Nephron progenitor cell (in vitro differentiated cells): ENCODE data around the gene SYNGAP1.
A peak's percentile ranks its signal among the peaks of the same experiment; 100 is the strongest.

Source experiments
- DNase-seq: peaks from one replicate; pipeline ENCODE4 v3.0.0; 2021
- H3K27ac Mint-ChIP-seq: 2 replicates; pipeline ENCODE4 v1.8.0; 2021; ENCODE audit warnings: mild to moderate bottlenecking, moderate library complexity, mixed read lengths
- H3K27me3 Mint-ChIP-seq: 2 replicates; pipeline ENCODE4 v1.8.0; 2021; ENCODE audit warnings: mild to moderate bottlenecking, low read depth, mixed read lengths; ENCODE audit not compliant: poor library complexity
- H3K36me3 Mint-ChIP-seq: 2 replicates; pipeline ENCODE4 v1.8.0; 2021; ENCODE audit warnings: low read depth, mixed read lengths
- H3K4me1 Mint-ChIP-seq: 2 replicates; pipeline ENCODE4 v1.8.0; 2021; ENCODE audit warnings: mixed read lengths
- H3K4me3 Mint-ChIP-seq: 2 replicates; pipeline ENCODE4 v1.8.0; 2021; ENCODE audit warnings: mild to moderate bottlenecking, moderate library complexity, mixed read lengths
- H3K9me3 Mint-ChIP-seq: 2 replicates; pipeline ENCODE4 v1.8.0; 2021; ENCODE audit warnings: mild to moderate bottlenecking, moderate library complexity, mixed read lengths
- TF ChIP-seq, protein P1 (sequence below): fragments of 200-600 bp; sonication (generic); IDR thresholded peaks from 2 replicates; pipeline ENCODE4 v1.5.0; 2021; ENCODE audit warnings: antibody characterized with exemption

SYNGAP1 gene

DNA sequence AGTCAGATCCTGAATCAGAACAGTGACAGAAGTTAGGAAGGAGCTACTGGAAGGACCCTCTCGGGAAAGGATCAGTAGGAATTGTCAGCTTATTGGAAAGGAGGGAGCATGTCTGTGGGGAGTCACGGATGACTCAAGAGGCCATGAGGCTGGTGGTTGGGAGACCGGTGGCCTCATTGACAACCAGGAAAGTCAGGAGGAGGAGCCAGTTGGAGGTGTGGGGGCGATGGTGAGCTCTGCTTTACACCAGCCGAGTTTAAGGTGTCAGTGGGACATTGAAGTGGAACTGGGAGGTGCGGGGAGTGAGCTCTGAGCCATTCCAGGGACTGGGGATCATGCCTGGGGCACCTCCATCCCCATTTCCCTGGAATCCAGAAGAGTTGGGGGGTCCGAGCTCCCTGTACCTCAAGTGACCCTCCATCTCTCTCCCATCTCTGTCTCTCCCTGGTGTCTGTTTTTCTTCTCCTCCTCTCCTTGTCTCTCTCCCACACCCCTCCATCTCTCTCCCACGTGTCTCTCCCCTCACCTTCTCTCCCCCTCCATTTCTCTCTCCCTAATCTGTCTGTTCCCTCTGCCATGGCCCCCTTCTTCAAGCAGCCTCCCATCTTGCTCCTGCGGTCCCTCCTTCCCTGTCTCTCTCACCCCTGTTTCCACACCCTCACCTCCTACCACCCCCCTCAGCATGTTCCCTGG lies 20.2 kb downstream of the SYNGAP1 start:
- peaks cover 6% of the 10 kb centered on the region for H3K4me1 Mint-ChIP-seq
- peaks cover 76% of the 10 kb centered on the region for H3K36me3 Mint-ChIP-seq
- H3K27me3 Mint-ChIP-seq: peaks cover 3% of the 10 kb centered on the region
- no peak overlapping the region for H3K4me3 Mint-ChIP-seq
- no peak for DNase-seq
- no peaks in the 10 kb centered on the region for H3K9me3 Mint-ChIP-seq
- peak overlapping the region; percentile 91 for H3K27ac Mint-ChIP-seq
- TF ChIP-seq, protein P1, sequence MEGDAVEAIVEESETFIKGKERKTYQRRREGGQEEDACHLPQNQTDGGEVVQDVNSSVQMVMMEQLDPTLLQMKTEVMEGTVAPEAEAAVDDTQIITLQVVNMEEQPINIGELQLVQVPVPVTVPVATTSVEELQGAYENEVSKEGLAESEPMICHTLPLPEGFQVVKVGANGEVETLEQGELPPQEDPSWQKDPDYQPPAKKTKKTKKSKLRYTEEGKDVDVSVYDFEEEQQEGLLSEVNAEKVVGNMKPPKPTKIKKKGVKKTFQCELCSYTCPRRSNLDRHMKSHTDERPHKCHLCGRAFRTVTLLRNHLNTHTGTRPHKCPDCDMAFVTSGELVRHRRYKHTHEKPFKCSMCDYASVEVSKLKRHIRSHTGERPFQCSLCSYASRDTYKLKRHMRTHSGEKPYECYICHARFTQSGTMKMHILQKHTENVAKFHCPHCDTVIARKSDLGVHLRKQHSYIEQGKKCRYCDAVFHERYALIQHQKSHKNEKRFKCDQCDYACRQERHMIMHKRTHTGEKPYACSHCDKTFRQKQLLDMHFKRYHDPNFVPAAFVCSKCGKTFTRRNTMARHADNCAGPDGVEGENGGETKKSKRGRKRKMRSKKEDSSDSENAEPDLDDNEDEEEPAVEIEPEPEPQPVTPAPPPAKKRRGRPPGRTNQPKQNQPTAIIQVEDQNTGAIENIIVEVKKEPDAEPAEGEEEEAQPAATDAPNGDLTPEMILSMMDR: no peak

GRCh38 chr6:33440649-33441309 lies 20.9 kb downstream of the SYNGAP1 start:
- no peak for DNase-seq
- no peak overlapping the region for H3K4me3 Mint-ChIP-seq
- H3K4me1 Mint-ChIP-seq: no peaks in the 10 kb centered on the region
- H3K27ac Mint-ChIP-seq: peak overlapping the region; percentile 61
- peaks cover 72% of the 10 kb centered on the region for H3K36me3 Mint-ChIP-seq
- H3K9me3 Mint-ChIP-seq: no peaks in the 10 kb centered on the region
- TF ChIP-seq, protein P1: no peak
- H3K27me3 Mint-ChIP-seq: peaks cover 3% of the 10 kb centered on the region

DNA sequence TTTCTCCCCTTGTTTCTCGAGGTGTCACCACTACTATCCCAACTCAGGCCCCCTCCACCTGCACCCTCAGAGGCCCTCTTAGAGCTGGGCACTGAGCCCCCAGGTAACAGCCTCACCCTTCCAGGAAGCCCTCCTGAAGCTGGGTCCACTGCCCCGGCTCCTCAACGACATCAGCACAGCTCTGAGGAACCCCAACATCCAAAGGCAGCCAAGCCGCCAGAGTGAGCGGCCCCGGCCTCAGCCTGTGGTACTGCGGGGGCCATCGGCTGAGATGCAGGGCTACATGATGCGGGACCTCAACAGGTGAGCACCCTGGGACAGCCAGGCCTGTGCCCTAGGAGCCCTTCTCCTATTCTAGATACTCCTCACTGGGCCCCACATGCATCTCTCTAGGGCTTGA lies 21.6 kb downstream of the SYNGAP1 start:
- TF ChIP-seq, protein P1: no peak
- DNase-seq: no peak
- H3K27ac Mint-ChIP-seq: no peak overlapping the region
- H3K27me3 Mint-ChIP-seq: peaks cover 3% of the 10 kb centered on the region
- no peaks in the 10 kb centered on the region for H3K9me3 Mint-ChIP-seq
- H3K4me1 Mint-ChIP-seq: no peaks in the 10 kb centered on the region
- no peak overlapping the region for H3K4me3 Mint-ChIP-seq
- H3K36me3 Mint-ChIP-seq: peaks cover 71% of the 10 kb centered on the region

- Mint-ChIP-seq H3K4me1 (no peaks in the 10 kb centered on the region), H3K9me3 (no peaks in the 10 kb centered on the region), H3K27ac (peak overlapping the region; percentile 10), H3K4me3 (no peak overlapping the region), H3K36me3 (peaks cover 71% of the 10 kb centered on the region), H3K27me3 (peaks cover 3% of the 10 kb centered on the region)
- TF ChIP-seq, protein P1: no peak
- DNase-seq: no peak
Measured at GRCh38 chr6:33442283-33442682, 22.4 kb downstream of the SYNGAP1 start.

DNA sequence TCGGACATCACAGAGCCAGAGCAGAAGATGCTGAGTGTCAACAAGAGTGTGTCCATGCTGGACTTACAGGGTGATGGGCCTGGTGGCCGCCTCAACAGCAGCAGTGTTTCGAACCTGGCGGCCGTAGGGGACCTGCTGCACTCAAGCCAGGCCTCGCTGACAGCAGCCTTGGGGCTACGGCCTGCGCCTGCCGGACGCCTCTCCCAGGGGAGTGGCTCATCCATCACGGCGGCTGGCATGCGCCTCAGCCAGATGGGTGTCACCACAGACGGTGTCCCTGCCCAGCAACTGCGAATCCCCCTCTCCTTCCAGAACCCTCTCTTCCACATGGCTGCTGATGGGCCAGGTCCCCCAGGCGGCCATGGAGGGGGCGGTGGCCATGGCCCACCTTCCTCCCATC lies 23.2 kb downstream of the SYNGAP1 start:
- Mint-ChIP-seq H3K4me3 (no peak overlapping the region), H3K4me1 (no peaks in the 10 kb centered on the region), H3K36me3 (peaks cover 72% of the 10 kb centered on the region), H3K27me3 (peaks cover 3% of the 10 kb centered on the region), H3K27ac (no peak overlapping the region), H3K9me3 (no peaks in the 10 kb centered on the region)
- DNase-seq: no peak
- TF ChIP-seq, protein P1: no peak
